ENCODE results near the gene VPS26B. TPM values are rescaled to one million over a fixed set of nuclear protein-coding genes. Genes with fewer than 3 reads are reported as not detected.

VPS26B gene
- total RNA-seq (2021; ENCODE audit: unreplicated experiment) (69.4 TPM), Bru-seq, nascent RNA (percentile 71 among the genes with signal in this experiment), BruChase-seq, experiment 1, labeled RNA remaining after a 2-hour chase (percentile 90 among the genes with signal in this experiment), BruChase-seq, experiment 2, labeled RNA remaining after a 6-hour chase (percentile 90 among the genes with signal in this experiment)
- 89.8 TPM for polyA plus RNA-seq (2012; ENCODE audit: insufficient read length)
- long read RNA-seq, transcript VPS26B-201 (6 exons, 3,691 nt) = major isoform, 176 of 251 reads
- long read RNA-seq, partial matches to known transcripts = 45 of 251 reads
- long read RNA-seq, other reads (novel, unspliced or antisense) = 27 of 251 reads

- DNase-seq (ENCODE audit: low read depth, low spot score) (peak; percentile 87), ATAC-seq (peak; percentile 95)
- intact Hi-C loops (cut with micrococcal nuclease; ENCODE audit: unreplicated experiment) (loop anchor here (2.0 kb wide), 1 partner anchor 29 kb away; the partner anchor contains the start of genes ACAD8 and THYN1), in situ Hi-C loops (cut with HindIII; ENCODE audit: low pct_unique_long_range_greater_than_20kb, low sequenced_read_pairs) (no loop called here)
- peak within 1 kb of the TSS; percentile 85 to 96 for H3K4me3 ChIP-seq (ENCODE audit: low read depth in 2 of 2, low read length in 2 of 2)
- no TSS peak for BruUV-seq (replicated peaks)
- H3K4me1 ChIP-seq (ENCODE audit: control insufficient read depth, insufficient read depth, low read length) = peaks cover 26% of the 10 kb centered on the region
- H3K27ac ChIP-seq (ENCODE audit: low read length) = peak within 1 kb of the TSS; percentile 98
- H3K9me3 ChIP-seq (ENCODE audit: control insufficient read depth, insufficient read depth, low read depth, low read length) = no peaks in the 10 kb centered on the region
- peak; percentile 86 for TF ChIP-seq SIN3A (IDR thresholded peaks at IDR 0.05; ENCODE audit: borderline replicate concordance, insufficient read depth, low read depth, low read length)
- peak; percentile 94 for TF ChIP-seq POLR2AphosphoS5 (IDR thresholded peaks at IDR 0.05; ENCODE audit: low read depth, low read length)
- TF ChIP-seq REST (IDR thresholded peaks at IDR 0.05; ENCODE audit: insufficient read depth in 1 of 2, low read depth in 2 of 2, low read length in 1 of 2) = no peak
- H3K36me3 ChIP-seq (ENCODE audit: control insufficient read depth, insufficient read depth, low read length) = peaks cover 9% of the 10 kb centered on the region
- no peaks in the 10 kb centered on the region for H3K27me3 ChIP-seq (ENCODE audit: control insufficient read depth, insufficient read depth, low read length)
- POLR2A ChIA-PET = interaction anchor here (0.5 to 0.8 kb wide), 4 partner anchors 10 to 104 kb away, joined by 3 to 4 read pairs (median 4); partner anchors contain the start of genes ACAD8 and THYN1
- CTCF ChIA-PET = interaction anchor here (1.3 kb wide), 1 partner anchor 74 kb away, joined by 4 read pairs; no protein-coding TSS in a partner anchor
These were observed at the start of gene VPS26B, which contains the start of gene NCAPD3 for GRCh38 chr11:134223836-134224709. Gene VPS26B (plus strand): TSS chr11:134224671. CDS start chr11:134225123, 452 bp downstream. Gene NCAPD3 (minus strand): TSS chr11:134223967. CDS start chr11:134223926, 41 bp downstream.

GRCh38 chr11:134176284-134176683 is 48.2 kb upstream of the VPS26B start:
- ATAC-seq (no peak), DNase-seq (ENCODE audit: low read depth, low spot score) (no peak)
- no peak overlapping the region for H3K4me3 ChIP-seq (ENCODE audit: low read depth in 2 of 2, low read length in 2 of 2)
- no peak overlapping the region for H3K27ac ChIP-seq (ENCODE audit: low read length)
- H3K9me3 ChIP-seq (ENCODE audit: control insufficient read depth, insufficient read depth, low read depth, low read length) = no peaks in the 10 kb centered on the region
- CTCF ChIA-PET = no interaction called here
- H3K36me3 ChIP-seq (ENCODE audit: control insufficient read depth, insufficient read depth, low read length) = peaks cover 39% of the 10 kb centered on the region
- POLR2A ChIA-PET = no interaction called here
- H3K27me3 ChIP-seq (ENCODE audit: control insufficient read depth, insufficient read depth, low read length) = no peaks in the 10 kb centered on the region
- no TSS peak for BruUV-seq (replicated peaks)
- no peaks in the 10 kb centered on the region for H3K4me1 ChIP-seq (ENCODE audit: control insufficient read depth, insufficient read depth, low read length)
- intact Hi-C loops (cut with micrococcal nuclease; ENCODE audit: unreplicated experiment) = no loop called here
- in situ Hi-C loops (cut with HindIII; ENCODE audit: low pct_unique_long_range_greater_than_20kb, low sequenced_read_pairs) = no loop called here
- TF ChIP-seq REST (IDR thresholded peaks at IDR 0.05; ENCODE audit: insufficient read depth in 1 of 2, low read depth in 2 of 2, low read length in 1 of 2) (no peak), CTCF (IDR thresholded peaks at IDR 0.05) (no peak), TCF7L2 (IDR thresholded peaks at IDR 0.05; ENCODE audit: low read depth, low read length) (no peak), POLR2AphosphoS5 (IDR thresholded peaks at IDR 0.05; ENCODE audit: low read depth, low read length) (no peak), SIN3A (IDR thresholded peaks at IDR 0.05; ENCODE audit: borderline replicate concordance, insufficient read depth, low read depth, low read length) (no peak)

Measured in Panc1 (cell line).